ENCODE data around the gene IRAK2. TPM values are rescaled to one million over a fixed set of nuclear protein-coding genes. Genes with fewer than 3 reads are reported as not detected.

IRAK2 gene
- total RNA-seq, 1 experiment from 2014 or later, result 0.61 TPM

DNA sequence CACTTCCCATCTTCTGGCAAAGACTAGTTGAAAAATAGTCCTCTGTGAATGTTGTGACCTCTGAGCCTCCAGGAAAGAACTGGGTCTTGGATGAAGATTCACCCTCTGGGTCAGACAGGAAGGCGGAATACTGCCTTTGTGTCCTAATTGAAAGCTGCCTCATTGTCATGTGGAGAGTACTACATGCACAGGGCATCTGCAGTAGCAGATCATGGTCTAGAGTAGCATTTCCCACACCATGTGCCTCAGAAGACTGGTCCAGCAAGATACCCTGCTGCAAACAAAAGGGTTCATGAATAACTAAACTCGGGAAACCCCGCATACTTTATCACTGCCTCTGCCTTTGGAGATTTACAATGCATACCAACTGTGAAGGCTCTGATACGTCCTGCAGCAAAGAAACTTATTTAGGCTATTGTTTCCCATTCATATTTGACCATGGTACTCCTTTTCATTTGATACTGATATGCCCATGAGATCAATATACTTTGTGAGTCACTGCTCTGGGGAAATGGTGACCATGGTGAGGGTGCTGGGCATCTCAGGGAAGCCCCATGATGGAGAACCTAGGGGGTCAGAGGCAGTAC lies 22.7 kb downstream of the IRAK2 start:
- no peak overlapping the region for H3K9ac ChIP-seq (ENCODE audit: extremely low read depth, insufficient read length, low read length)
- no peak overlapping the region for H3K14ac ChIP-seq (ENCODE audit: insufficient read depth, low read length)
- H3K9me3 ChIP-seq (ENCODE audit: control insufficient read depth, low read depth, low read length), result no peaks in the 10 kb centered on the region
- Mint-ChIP-seq H3K9me3 (no peaks in the 10 kb centered on the region), H3K36me3 (ENCODE audit: insufficient read depth in 1 of 3, low read depth in 3 of 3) (no peaks in the 10 kb centered on the region), H3K27me3 (ENCODE audit: low read depth) (no peaks in the 10 kb centered on the region; the same call in 1 of the 2 replicates), H3K4me3 (no peak overlapping the region), H3K27ac (no peak overlapping the region; a peak in 1 of 7 replicates), H3K4me1 (peaks cover 17 to 23% of the 10 kb centered on the region in 2 experiments)
- H3K56ac ChIP-seq (ENCODE audit: insufficient read length, low read depth, low read length), result no peak overlapping the region
- H3T11ph ChIP-seq (ENCODE audit: low read length), result no peak overlapping the region
- H2BK15ac ChIP-seq (ENCODE audit: low read depth, low read length), result no peak overlapping the region
- H4K20me1 ChIP-seq (ENCODE audit: control insufficient read depth, insufficient read depth, insufficient read length), result no peaks in the 10 kb centered on the region
- H3K4me1 ChIP-seq (ENCODE audit: insufficient read depth, low read length), result peaks cover 6% of the 10 kb centered on the region
- no peak overlapping the region for H2BK12ac ChIP-seq (ENCODE audit: insufficient read length, low read depth, low read length)
- no peaks in the 10 kb centered on the region for H3K23me2 ChIP-seq (ENCODE audit: insufficient read length, low read depth, low read length, poor library complexity, severe bottlenecking)
- H3K79me2 ChIP-seq (ENCODE audit: insufficient read depth, low read length), result no peaks in the 10 kb centered on the region
- no peak overlapping the region for H2BK5ac ChIP-seq (ENCODE audit: insufficient read length, low read length)
- H3K4me2 ChIP-seq (ENCODE audit: insufficient read depth, insufficient read length, low read length), result no peak overlapping the region
- TF ChIP-seq, protein P1, sequence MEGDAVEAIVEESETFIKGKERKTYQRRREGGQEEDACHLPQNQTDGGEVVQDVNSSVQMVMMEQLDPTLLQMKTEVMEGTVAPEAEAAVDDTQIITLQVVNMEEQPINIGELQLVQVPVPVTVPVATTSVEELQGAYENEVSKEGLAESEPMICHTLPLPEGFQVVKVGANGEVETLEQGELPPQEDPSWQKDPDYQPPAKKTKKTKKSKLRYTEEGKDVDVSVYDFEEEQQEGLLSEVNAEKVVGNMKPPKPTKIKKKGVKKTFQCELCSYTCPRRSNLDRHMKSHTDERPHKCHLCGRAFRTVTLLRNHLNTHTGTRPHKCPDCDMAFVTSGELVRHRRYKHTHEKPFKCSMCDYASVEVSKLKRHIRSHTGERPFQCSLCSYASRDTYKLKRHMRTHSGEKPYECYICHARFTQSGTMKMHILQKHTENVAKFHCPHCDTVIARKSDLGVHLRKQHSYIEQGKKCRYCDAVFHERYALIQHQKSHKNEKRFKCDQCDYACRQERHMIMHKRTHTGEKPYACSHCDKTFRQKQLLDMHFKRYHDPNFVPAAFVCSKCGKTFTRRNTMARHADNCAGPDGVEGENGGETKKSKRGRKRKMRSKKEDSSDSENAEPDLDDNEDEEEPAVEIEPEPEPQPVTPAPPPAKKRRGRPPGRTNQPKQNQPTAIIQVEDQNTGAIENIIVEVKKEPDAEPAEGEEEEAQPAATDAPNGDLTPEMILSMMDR (conservative IDR thresholded peaks at IDR 0.05), result no peak
- H4K8ac ChIP-seq (replicated peaks; ENCODE audit: insufficient read length, low read depth, low read length), result no peak overlapping the region
- no peak overlapping the region for H4K5ac ChIP-seq (ENCODE audit: insufficient read length, low read depth, low read length)
- H2BK20ac ChIP-seq (ENCODE audit: low read depth, low read length, poor library complexity, severe bottlenecking), result no peak overlapping the region
- H3K27ac ChIP-seq (ENCODE audit: insufficient read length, low read depth, low read length), result no peak overlapping the region
- no peak overlapping the region for H3K18ac ChIP-seq (ENCODE audit: insufficient read length, low read depth, low read length)
- no peak overlapping the region for H3K23ac ChIP-seq (ENCODE audit: insufficient read length, low read depth, low read length)
- H3K27me3 ChIP-seq (ENCODE audit: insufficient read depth, low read length), result no peaks in the 10 kb centered on the region
- no peak overlapping the region for H4K91ac ChIP-seq (ENCODE audit: insufficient read length, low read depth, low read length)
- H2AK5ac ChIP-seq (ENCODE audit: insufficient read length, low read length), result no peak overlapping the region
- H2AFZ ChIP-seq (ENCODE audit: low read length), result no peak overlapping the region
- no peaks in the 10 kb centered on the region for H3K79me1 ChIP-seq (ENCODE audit: insufficient read depth, low read depth, low read length, poor library complexity, severe bottlenecking)
- H2BK120ac ChIP-seq (ENCODE audit: low read depth, low read length, poor library complexity, severe bottlenecking), result no peak overlapping the region
- H3K4ac ChIP-seq (ENCODE audit: low read depth, low read length), result no peak overlapping the region
- no CpG with 5 or more reads among the region's 4 CpGs for WGBS (ENCODE audit: extremely low coverage, insufficient read length, low lambda C conversion rate)
- no peak for DNase-seq

Measured in H9 (cell line).